ENCODE data around the gene GDPD4. TPM values are rescaled to one million over a fixed set of nuclear protein-coding genes. Genes with fewer than 3 reads are reported as not detected.

Gene GDPD4
- total and polyA plus RNA-seq, 10 of the 15 experiments (the other 5 are each of a cell fraction or from before 2014, with no cell fraction given), result 0.23 TPM; not detected in 9

DNA sequence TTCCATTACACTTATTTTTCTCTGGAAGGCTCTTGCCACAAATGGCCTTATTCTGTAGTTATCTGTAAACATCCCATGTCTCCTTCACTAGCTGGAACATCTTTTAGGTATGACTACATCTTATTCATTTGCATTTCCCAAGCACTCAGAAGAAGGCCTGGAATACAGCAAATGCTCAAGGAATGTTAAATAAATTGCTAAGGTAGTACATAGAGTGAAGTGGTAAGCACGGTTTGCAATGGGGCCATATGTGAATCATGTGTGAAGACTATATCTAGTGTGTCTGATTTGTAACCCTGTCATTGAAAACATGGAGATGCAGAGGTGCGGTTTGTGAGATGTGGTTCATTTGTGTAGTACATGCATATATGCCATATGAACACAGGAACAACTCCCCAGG, 33.5 kb downstream of the GDPD4 start (continued):
- TF ChIP-seq, protein P1, sequence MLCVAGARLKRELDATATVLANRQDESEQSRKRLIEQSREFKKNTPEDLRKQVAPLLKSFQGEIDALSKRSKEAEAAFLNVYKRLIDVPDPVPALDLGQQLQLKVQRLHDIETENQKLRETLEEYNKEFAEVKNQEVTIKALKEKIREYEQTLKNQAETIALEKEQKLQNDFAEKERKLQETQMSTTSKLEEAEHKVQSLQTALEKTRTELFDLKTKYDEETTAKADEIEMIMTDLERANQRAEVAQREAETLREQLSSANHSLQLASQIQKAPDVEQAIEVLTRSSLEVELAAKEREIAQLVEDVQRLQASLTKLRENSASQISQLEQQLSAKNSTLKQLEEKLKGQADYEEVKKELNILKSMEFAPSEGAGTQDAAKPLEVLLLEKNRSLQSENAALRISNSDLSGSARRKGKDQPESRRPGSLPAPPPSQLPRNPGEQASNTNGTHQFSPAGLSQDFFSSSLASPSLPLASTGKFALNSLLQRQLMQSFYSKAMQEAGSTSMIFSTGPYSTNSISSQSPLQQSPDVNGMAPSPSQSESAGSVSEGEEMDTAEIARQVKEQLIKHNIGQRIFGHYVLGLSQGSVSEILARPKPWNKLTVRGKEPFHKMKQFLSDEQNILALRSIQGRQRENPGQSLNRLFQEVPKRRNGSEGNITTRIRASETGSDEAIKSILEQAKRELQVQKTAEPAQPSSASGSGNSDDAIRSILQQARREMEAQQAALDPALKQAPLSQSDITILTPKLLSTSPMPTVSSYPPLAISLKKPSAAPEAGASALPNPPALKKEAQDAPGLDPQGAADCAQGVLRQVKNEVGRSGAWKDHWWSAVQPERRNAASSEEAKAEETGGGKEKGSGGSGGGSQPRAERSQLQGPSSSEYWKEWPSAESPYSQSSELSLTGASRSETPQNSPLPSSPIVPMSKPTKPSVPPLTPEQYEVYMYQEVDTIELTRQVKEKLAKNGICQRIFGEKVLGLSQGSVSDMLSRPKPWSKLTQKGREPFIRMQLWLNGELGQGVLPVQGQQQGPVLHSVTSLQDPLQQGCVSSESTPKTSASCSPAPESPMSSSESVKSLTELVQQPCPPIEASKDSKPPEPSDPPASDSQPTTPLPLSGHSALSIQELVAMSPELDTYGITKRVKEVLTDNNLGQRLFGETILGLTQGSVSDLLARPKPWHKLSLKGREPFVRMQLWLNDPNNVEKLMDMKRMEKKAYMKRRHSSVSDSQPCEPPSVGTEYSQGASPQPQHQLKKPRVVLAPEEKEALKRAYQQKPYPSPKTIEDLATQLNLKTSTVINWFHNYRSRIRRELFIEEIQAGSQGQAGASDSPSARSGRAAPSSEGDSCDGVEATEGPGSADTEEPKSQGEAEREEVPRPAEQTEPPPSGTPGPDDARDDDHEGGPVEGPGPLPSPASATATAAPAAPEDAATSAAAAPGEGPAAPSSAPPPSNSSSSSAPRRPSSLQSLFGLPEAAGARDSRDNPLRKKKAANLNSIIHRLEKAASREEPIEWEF (IDR thresholded peaks at IDR 0.05; ENCODE audit: insufficient replicate concordance, low read depth, low read length), result no peak
- TF ChIP-seq NFXL1 (IDR thresholded peaks at IDR 0.05; ENCODE audit: borderline replicate concordance), result no peak
- no peak for TF ChIP-seq BACH1 (IDR thresholded peaks at IDR 0.05; ENCODE audit: borderline replicate concordance)
- no peak for TF ChIP-seq PAX5 (IDR thresholded peaks at IDR 0.05; ENCODE audit: borderline replicate concordance, low read depth, low read length)
- no peak for TF ChIP-seq ESRRA (IDR thresholded peaks at IDR 0.05; ENCODE audit: low read length)
- no peak for TF ChIP-seq SUZ12 (IDR thresholded peaks at IDR 0.05; ENCODE audit: unreplicated experiment)

DNA sequence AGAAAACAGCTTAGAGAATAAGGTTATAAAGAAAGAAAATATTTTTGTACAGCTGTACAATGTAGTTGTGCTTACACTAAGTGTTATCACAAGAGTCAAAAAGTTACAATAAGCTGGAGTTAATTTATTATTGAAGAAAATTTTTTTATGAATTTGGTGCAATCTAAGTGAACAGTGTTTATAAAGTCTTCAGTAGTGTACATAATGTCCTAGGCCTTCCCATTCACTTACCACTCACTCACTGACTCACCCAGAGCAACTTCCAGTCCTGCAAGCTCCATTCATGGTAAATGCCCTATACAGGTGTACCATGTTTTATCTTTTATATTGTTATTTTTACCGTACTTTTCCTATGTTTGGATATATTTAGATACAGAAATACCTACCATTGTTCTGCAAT, 34.7 kb downstream of the GDPD4 start:
- in situ Hi-C loops (cut with MboI), result no loop called here
- no peak overlapping the region for H3K4me2 ChIP-seq (ENCODE audit: control insufficient read depth, insufficient read depth)
- no peak for TF ChIP-seq TCF3 (IDR thresholded peaks at IDR 0.05; ENCODE audit: borderline replicate concordance, insufficient read depth, low read depth, low read length)
- TF ChIP-seq RB1 (IDR thresholded peaks at IDR 0.05; ENCODE audit: borderline replicate concordance), result no peak
- TF ChIP-seq, protein P2, sequence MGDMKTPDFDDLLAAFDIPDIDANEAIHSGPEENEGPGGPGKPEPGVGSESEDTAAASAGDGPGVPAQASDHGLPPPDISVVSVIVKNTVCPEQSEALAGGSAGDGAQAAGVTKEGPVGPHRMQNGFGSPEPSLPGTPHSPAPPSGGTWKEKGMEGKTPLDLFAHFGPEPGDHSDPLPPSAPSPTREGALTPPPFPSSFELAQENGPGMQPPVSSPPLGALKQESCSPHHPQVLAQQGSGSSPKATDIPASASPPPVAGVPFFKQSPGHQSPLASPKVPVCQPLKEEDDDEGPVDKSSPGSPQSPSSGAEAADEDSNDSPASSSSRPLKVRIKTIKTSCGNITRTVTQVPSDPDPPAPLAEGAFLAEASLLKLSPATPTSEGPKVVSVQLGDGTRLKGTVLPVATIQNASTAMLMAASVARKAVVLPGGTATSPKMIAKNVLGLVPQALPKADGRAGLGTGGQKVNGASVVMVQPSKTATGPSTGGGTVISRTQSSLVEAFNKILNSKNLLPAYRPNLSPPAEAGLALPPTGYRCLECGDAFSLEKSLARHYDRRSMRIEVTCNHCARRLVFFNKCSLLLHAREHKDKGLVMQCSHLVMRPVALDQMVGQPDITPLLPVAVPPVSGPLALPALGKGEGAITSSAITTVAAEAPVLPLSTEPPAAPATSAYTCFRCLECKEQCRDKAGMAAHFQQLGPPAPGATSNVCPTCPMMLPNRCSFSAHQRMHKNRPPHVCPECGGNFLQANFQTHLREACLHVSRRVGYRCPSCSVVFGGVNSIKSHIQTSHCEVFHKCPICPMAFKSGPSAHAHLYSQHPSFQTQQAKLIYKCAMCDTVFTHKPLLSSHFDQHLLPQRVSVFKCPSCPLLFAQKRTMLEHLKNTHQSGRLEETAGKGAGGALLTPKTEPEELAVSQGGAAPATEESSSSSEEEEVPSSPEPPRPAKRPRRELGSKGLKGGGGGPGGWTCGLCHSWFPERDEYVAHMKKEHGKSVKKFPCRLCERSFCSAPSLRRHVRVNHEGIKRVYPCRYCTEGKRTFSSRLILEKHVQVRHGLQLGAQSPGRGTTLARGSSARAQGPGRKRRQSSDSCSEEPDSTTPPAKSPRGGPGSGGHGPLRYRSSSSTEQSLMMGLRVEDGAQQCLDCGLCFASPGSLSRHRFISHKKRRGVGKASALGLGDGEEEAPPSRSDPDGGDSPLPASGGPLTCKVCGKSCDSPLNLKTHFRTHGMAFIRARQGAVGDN (IDR thresholded peaks at IDR 0.05), result no peak
- TF ChIP-seq, protein P3, sequence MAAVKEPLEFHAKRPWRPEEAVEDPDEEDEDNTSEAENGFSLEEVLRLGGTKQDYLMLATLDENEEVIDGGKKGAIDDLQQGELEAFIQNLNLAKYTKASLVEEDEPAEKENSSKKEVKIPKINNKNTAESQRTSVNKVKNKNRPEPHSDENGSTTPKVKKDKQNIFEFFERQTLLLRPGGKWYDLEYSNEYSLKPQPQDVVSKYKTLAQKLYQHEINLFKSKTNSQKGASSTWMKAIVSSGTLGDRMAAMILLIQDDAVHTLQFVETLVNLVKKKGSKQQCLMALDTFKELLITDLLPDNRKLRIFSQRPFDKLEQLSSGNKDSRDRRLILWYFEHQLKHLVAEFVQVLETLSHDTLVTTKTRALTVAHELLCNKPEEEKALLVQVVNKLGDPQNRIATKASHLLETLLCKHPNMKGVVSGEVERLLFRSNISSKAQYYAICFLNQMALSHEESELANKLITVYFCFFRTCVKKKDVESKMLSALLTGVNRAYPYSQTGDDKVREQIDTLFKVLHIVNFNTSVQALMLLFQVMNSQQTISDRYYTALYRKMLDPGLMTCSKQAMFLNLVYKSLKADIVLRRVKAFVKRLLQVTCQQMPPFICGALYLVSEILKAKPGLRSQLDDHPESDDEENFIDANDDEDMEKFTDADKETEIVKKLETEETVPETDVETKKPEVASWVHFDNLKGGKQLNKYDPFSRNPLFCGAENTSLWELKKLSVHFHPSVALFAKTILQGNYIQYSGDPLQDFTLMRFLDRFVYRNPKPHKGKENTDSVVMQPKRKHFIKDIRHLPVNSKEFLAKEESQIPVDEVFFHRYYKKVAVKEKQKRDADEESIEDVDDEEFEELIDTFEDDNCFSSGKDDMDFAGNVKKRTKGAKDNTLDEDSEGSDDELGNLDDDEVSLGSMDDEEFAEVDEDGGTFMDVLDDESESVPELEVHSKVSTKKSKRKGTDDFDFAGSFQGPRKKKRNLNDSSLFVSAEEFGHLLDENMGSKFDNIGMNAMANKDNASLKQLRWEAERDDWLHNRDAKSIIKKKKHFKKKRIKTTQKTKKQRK (IDR thresholded peaks at IDR 0.05; ENCODE audit: low read depth, low read length), result no peak
- TF ChIP-seq CHD1 (IDR thresholded peaks at IDR 0.05; ENCODE audit: low read depth, low read length), result no peak

More for the DNA sequence above, 34.7 kb downstream of the GDPD4 start:
- Histone ChIP-seq H3K4me3 (no peak overlapping the region), H3K27ac (ENCODE audit: control insufficient read depth, insufficient read depth) (no peak overlapping the region), H4K20me1 (ENCODE audit: control insufficient read depth, insufficient read depth) (no peaks in the 10 kb centered on the region), H3K79me2 (ENCODE audit: control insufficient read depth, insufficient read depth, low read length) (no peaks in the 10 kb centered on the region), H3K4me1 (ENCODE audit: control insufficient read depth, insufficient read depth, low read length) (no peaks in the 10 kb centered on the region), H3K36me3 (ENCODE audit: control insufficient read depth in 2 of 2, insufficient read depth in 2 of 2, low read length in 1 of 2) (no peaks in the 10 kb centered on the region), H3K9me3 (replicated peaks; ENCODE audit: control insufficient read depth, insufficient read depth, low read length) (peaks cover 1% of the 10 kb centered on the region; the same call in 2 of the 3 replicates), H3K27me3 (replicated peaks in 1 of 2; ENCODE audit: control insufficient read depth in 2 of 2, insufficient read depth in 2 of 2, low read length in 1 of 2) (0 out of 4 replicates have a peak, but pooled peaks cover 0 to 2% of the 10 kb centered on the region in 2 experiments), H3K9ac (ENCODE audit: control insufficient read depth, insufficient read depth, low read length) (no peak overlapping the region), H2AFZ (ENCODE audit: control insufficient read depth, low read depth, low read length) (no peak overlapping the region)
- DNase-seq (ENCODE audit: low read depth, low spot score) (no peak), FAIRE-seq (no peak), ATAC-seq (no peak)
- ChIA-PET CTCF (no interaction called here), RAD21 (ENCODE audit: unreplicated experiment) (no interaction called here), POLR2A (no interaction called here), SMC1A (ENCODE audit: uncharacterized antibody, unreplicated experiment) (no interaction called here)
- intact Hi-C loops (cut with micrococcal nuclease; ENCODE audit: unreplicated experiment), result no loop called here
- no TSS peak for BruUV-seq (replicated peaks)
- WGBS (ENCODE audit: insufficient coverage, insufficient replicate concordance, low lambda C conversion rate, missing lambda C conversion rate), result 32% methylated on average over 1 of the region's 1 CpG

Data from GM12878 (cell line).